Activated CD4-positive, alpha-beta T cell treated with anti-CD3 and anti-CD28 coated beads for 36 hours (primary cell): ENCODE data around the gene TNFRSF19. TPM values are rescaled to one million over a fixed set of nuclear protein-coding genes. Genes with fewer than 3 reads are reported as not detected.

ENCODE experiments used
- ATAC-seq: fragments of 200-7000 bp; cut with Tn5 transposase; one replicate; pipeline ENCODE4 v1.10.0; 2021; ENCODE audit warnings: mild to moderate bottlenecking, moderate library complexity
- CTCF ChIA-PET: fragments of 350-600 bp; sonication (Branson Sonifier 250); formaldehyde crosslinking; loops from one replicate; lab custom pipeline; 2021; ENCODE audit warnings: antibody characterized with exemption; lab: Charles Lee
- POLR2A ChIA-PET: fragments of 350-600 bp; sonication (Branson Sonifier 250); formaldehyde crosslinking; loops from one replicate; lab custom pipeline; 2021; ENCODE audit warnings: antibody characterized with exemption, inconsistent platforms; lab: Charles Lee
- DNase-seq: peaks from one replicate; pipeline ENCODE4 v3.0.0-alpha.2; 2020
- H3K27ac Mint-ChIP-seq: one replicate; pipeline ENCODE4 v1.8.0; 2021; ENCODE audit warnings: mixed read lengths
- H3K27me3 Mint-ChIP-seq: one replicate; pipeline ENCODE4 v1.8.0; 2021; ENCODE audit warnings: mixed read lengths
- H3K36me3 Mint-ChIP-seq: one replicate; pipeline ENCODE4 v1.8.0; 2021; ENCODE audit warnings: low read depth, mixed read lengths
- H3K4me1 Mint-ChIP-seq: one replicate; pipeline ENCODE4 v1.8.0; 2021; ENCODE audit warnings: mixed read lengths
- H3K4me3 Mint-ChIP-seq: one replicate; pipeline ENCODE4 v1.8.0; 2021; ENCODE audit warnings: mild to moderate bottlenecking, moderate library complexity, mixed read lengths
- H3K9me3 Mint-ChIP-seq: one replicate; pipeline ENCODE4 v1.8.0; 2021; ENCODE audit warnings: low read depth, mixed read lengths
- intact Hi-C, 2 experiments: fragments of 100-400 bp; cut with DNase I in 1 of 2; cut with micrococcal nuclease in 1 of 2; formaldehyde crosslinking; loops; one replicate each; pipeline versions ENCODE4 v1.14.2 to v1.15.1; 2022 to 2024; cut with DNase I, micrococcal nuclease
- total RNA-seq, 2 experiments: library from RNA; stranded (reverse); gene quantifications; one replicate each; pipeline ENCODE4 v1.2.3, GENCODE V29; 2021

The TNFRSF19 gene
- total RNA-seq, 2 experiments from 2014 or later = not detected

- DNase-seq (no peak), ATAC-seq (no peak)
- intact Hi-C loops = no loop called here
- no peaks in the 10 kb centered on the region for H3K27me3 Mint-ChIP-seq
- no peak overlapping the region for H3K4me3 Mint-ChIP-seq
- no peak overlapping the region for H3K27ac Mint-ChIP-seq
- H3K9me3 Mint-ChIP-seq = no peaks in the 10 kb centered on the region
- H3K4me1 Mint-ChIP-seq = no peaks in the 10 kb centered on the region
- POLR2A ChIA-PET = no interaction called here
- no peaks in the 10 kb centered on the region for H3K36me3 Mint-ChIP-seq
- CTCF ChIA-PET = interaction anchor here (0.6 to 0.9 kb wide), 3 partner anchors 18 to 234 kb away, joined by 3 to 4 read pairs (median 3); no protein-coding TSS in a partner anchor
These were observed 60.3 kb downstream of the TNFRSF19 start for GRCh38 chr13:23630349-23631093.

- Mint-ChIP-seq H3K27ac (no peak overlapping the region), H3K9me3 (no peaks in the 10 kb centered on the region), H3K27me3 (no peaks in the 10 kb centered on the region), H3K4me3 (no peak overlapping the region), H3K4me1 (no peaks in the 10 kb centered on the region), H3K36me3 (no peaks in the 10 kb centered on the region)
- ATAC-seq (no peak), DNase-seq (no peak)
- intact Hi-C loops = no loop called here
- ChIA-PET POLR2A (no interaction called here), CTCF (interaction anchor here (0.6 kb wide), 1 partner anchor 195 kb away, joined by 3 read pairs; no protein-coding TSS in a partner anchor)
These were observed 61.3 kb downstream of the TNFRSF19 start for GRCh38 chr13:23631311-23632047.

GRCh38 chr13:23632048-23632582 lies 61.9 kb downstream of the TNFRSF19 start:
- DNase-seq = no peak
- POLR2A ChIA-PET = no interaction called here
- Mint-ChIP-seq H3K36me3 (no peaks in the 10 kb centered on the region), H3K4me1 (no peaks in the 10 kb centered on the region), H3K27me3 (no peaks in the 10 kb centered on the region), H3K27ac (no peak overlapping the region), H3K9me3 (no peaks in the 10 kb centered on the region), H3K4me3 (no peak overlapping the region)
- CTCF ChIA-PET = no interaction called here
- ATAC-seq = no peak
- intact Hi-C loops = no loop called here

GRCh38 chr13:23632741-23633140 lies 62.5 kb downstream of the TNFRSF19 start:
- Mint-ChIP-seq H3K27ac (no peak overlapping the region), H3K4me3 (no peak overlapping the region), H3K4me1 (no peaks in the 10 kb centered on the region), H3K9me3 (no peaks in the 10 kb centered on the region), H3K27me3 (no peaks in the 10 kb centered on the region), H3K36me3 (no peaks in the 10 kb centered on the region)
- ATAC-seq (no peak), DNase-seq (no peak)
- ChIA-PET CTCF (no interaction called here), POLR2A (no interaction called here)
- intact Hi-C loops = no loop called here

GRCh38 chr13:23634897-23635296 lies 64.7 kb downstream of the TNFRSF19 start:
- CTCF ChIA-PET = interaction anchor here (0.8 kb wide), 1 partner anchor 28 kb away, joined by 3 read pairs; no protein-coding TSS in a partner anchor
- H3K27ac Mint-ChIP-seq = no peak overlapping the region
- POLR2A ChIA-PET = no interaction called here
- DNase-seq (no peak), ATAC-seq (no peak)
- no peaks in the 10 kb centered on the region for H3K9me3 Mint-ChIP-seq
- H3K4me1 Mint-ChIP-seq = no peaks in the 10 kb centered on the region
- no peaks in the 10 kb centered on the region for H3K36me3 Mint-ChIP-seq
- H3K27me3 Mint-ChIP-seq = no peaks in the 10 kb centered on the region
- intact Hi-C loops = no loop called here
- H3K4me3 Mint-ChIP-seq = no peak overlapping the region

- intact Hi-C loops = no loop called here
- H3K36me3 Mint-ChIP-seq = no peaks in the 10 kb centered on the region
- ChIA-PET CTCF (no interaction called here), POLR2A (no interaction called here)
- H3K4me1 Mint-ChIP-seq = no peaks in the 10 kb centered on the region
- no peak for ATAC-seq
- no peaks in the 10 kb centered on the region for H3K9me3 Mint-ChIP-seq
- no peaks in the 10 kb centered on the region for H3K27me3 Mint-ChIP-seq
- H3K27ac Mint-ChIP-seq = no peak overlapping the region
- H3K4me3 Mint-ChIP-seq = no peak overlapping the region
- no peak for DNase-seq
These were observed 66.1 kb downstream of the TNFRSF19 start for GRCh38 chr13:23636360-23636759.

GRCh38 chr13:23637829-23638228 lies 67.6 kb downstream of the TNFRSF19 start:
- H3K9me3 Mint-ChIP-seq = no peaks in the 10 kb centered on the region
- no peaks in the 10 kb centered on the region for H3K27me3 Mint-ChIP-seq
- ChIA-PET POLR2A (no interaction called here), CTCF (no interaction called here)
- no peak overlapping the region for H3K27ac Mint-ChIP-seq
- intact Hi-C loops = no loop called here
- no peak for DNase-seq
- no peak for ATAC-seq
- no peaks in the 10 kb centered on the region for H3K36me3 Mint-ChIP-seq
- H3K4me1 Mint-ChIP-seq = no peaks in the 10 kb centered on the region
- H3K4me3 Mint-ChIP-seq = no peak overlapping the region

- POLR2A ChIA-PET = interaction anchor here (0.6 kb wide), 1 partner anchor 24 kb away, joined by 3 read pairs; no protein-coding TSS in a partner anchor
- no peak for ATAC-seq
- Mint-ChIP-seq H3K4me1 (no peaks in the 10 kb centered on the region), H3K36me3 (no peaks in the 10 kb centered on the region), H3K27me3 (no peaks in the 10 kb centered on the region), H3K4me3 (no peak overlapping the region), H3K9me3 (no peaks in the 10 kb centered on the region), H3K27ac (no peak overlapping the region)
- CTCF ChIA-PET = interaction anchor here (0.6 to 1.3 kb wide), 2 partner anchors 12 to 91 kb away, joined by 3 read pairs; no protein-coding TSS in a partner anchor
- DNase-seq = no peak
- intact Hi-C loops = no loop called here
These were observed 69.5 kb downstream of the TNFRSF19 start for GRCh38 chr13:23639674-23640073.

- Mint-ChIP-seq H3K4me3 (no peak overlapping the region), H3K9me3 (no peaks in the 10 kb centered on the region), H3K36me3 (no peaks in the 10 kb centered on the region), H3K4me1 (no peaks in the 10 kb centered on the region), H3K27ac (no peak overlapping the region), H3K27me3 (no peaks in the 10 kb centered on the region)
- ATAC-seq = no peak
- intact Hi-C loops = no loop called here
- DNase-seq = no peak
- CTCF ChIA-PET = no interaction called here
- POLR2A ChIA-PET = no interaction called here
These were observed 71.9 kb downstream of the TNFRSF19 start for GRCh38 chr13:23642110-23642509.

GRCh38 chr13:23643338-23644125 lies 73.3 kb downstream of the TNFRSF19 start:
- Mint-ChIP-seq H3K27me3 (peaks cover 2% of the 10 kb centered on the region), H3K36me3 (no peaks in the 10 kb centered on the region), H3K9me3 (no peaks in the 10 kb centered on the region), H3K4me1 (no peaks in the 10 kb centered on the region), H3K4me3 (no peak overlapping the region), H3K27ac (no peak overlapping the region)
- DNase-seq (no peak), ATAC-seq (peak; percentile 49)
- ChIA-PET CTCF (no interaction called here), POLR2A (no interaction called here)
- intact Hi-C loops = no loop called here

GRCh38 chr13:23644126-23644419 lies 73.9 kb downstream of the TNFRSF19 start:
- no peak for ATAC-seq
- Mint-ChIP-seq H3K27ac (no peak overlapping the region), H3K9me3 (no peaks in the 10 kb centered on the region), H3K27me3 (peaks cover 2% of the 10 kb centered on the region), H3K36me3 (no peaks in the 10 kb centered on the region), H3K4me1 (no peaks in the 10 kb centered on the region), H3K4me3 (no peak overlapping the region)
- intact Hi-C loops = no loop called here
- CTCF ChIA-PET = no interaction called here
- POLR2A ChIA-PET = no interaction called here
- no peak for DNase-seq
